Measurements from ENCODE around the gene SORL1. TPM values are rescaled to one million over a fixed set of nuclear protein-coding genes. Genes with fewer than 3 reads are reported as not detected.
"Not testable (repeated sequence)": the region's sequence is repeated elsewhere in the genome, so short reads cannot be mapped to it uniquely, and the experiment has no call there.

The SORL1 gene
- total RNA-seq, 2 donors from 2014 or later, result 26.8 to 45.5 TPM

GRCh38 chr11:121497176-121497998 is 45.3 kb downstream of the SORL1 start:
- Mint-ChIP-seq H3K27me3 (no peaks in the 10 kb centered on the region), H3K4me3 (no peak overlapping the region), H3K27ac (peak overlapping the region in 1 of 2 donors; percentile 22), H3K36me3 (peaks cover 12% of the 10 kb centered on the region), H3K9me3 (peaks cover 3% of the 10 kb centered on the region), H3K4me1 (ENCODE audit: low read depth in 2 of 2) (peaks cover 42 to 46% of the 10 kb centered on the region in 2 donors)
- no peak for DNase-seq (ENCODE audit: low spot score)
- ATAC-seq, result no peak

DNA sequence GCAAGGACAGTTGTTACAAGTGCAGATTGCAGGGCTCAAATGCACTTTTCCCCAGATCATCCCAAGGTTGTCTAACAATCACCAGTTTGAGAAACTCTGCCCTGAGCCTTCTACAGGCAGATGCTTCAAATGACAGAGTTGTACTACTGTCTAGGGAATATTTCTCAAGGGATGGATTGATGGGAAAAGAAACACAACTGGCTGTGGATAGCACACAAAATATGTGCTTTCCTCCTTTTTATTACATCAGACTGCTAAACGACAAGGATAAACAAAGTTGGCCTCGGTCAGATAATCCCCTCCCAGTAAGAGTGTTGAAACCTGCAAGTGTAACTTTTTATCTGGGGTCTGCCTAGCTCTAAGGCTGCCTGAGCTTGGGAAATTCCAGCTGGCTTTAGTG is 47.3 kb downstream of the SORL1 start:
- H3K27ac Mint-ChIP-seq, result peak overlapping the region in 1 of 2 donors; percentile 28
- H3K4me3 Mint-ChIP-seq, result no peak overlapping the region
- no peaks in the 10 kb centered on the region for H3K27me3 Mint-ChIP-seq
- peaks cover 3% of the 10 kb centered on the region for H3K9me3 Mint-ChIP-seq
- H3K36me3 Mint-ChIP-seq, result peaks cover 17% of the 10 kb centered on the region
- no peak for ATAC-seq
- peaks cover 37 to 41% of the 10 kb centered on the region in 2 donors for H3K4me1 Mint-ChIP-seq (ENCODE audit: low read depth in 2 of 2)
- DNase-seq (ENCODE audit: low spot score), result no peak

- H3K27me3 Mint-ChIP-seq, result no peaks in the 10 kb centered on the region
- H3K9me3 Mint-ChIP-seq, result peaks cover 3% of the 10 kb centered on the region
- H3K4me1 Mint-ChIP-seq (ENCODE audit: low read depth in 2 of 2), result peaks cover 29 to 34% of the 10 kb centered on the region in 2 donors
- H3K27ac Mint-ChIP-seq, result peak overlapping the region in 1 of 2 donors; percentile 28
- no peak for DNase-seq (ENCODE audit: low spot score)
- ATAC-seq, result no peak
- no peak overlapping the region for H3K4me3 Mint-ChIP-seq
- peaks cover 17% of the 10 kb centered on the region for H3K36me3 Mint-ChIP-seq
These were observed 48.2 kb downstream of the SORL1 start for GRCh38 chr11:121500275-121500674.

DNA sequence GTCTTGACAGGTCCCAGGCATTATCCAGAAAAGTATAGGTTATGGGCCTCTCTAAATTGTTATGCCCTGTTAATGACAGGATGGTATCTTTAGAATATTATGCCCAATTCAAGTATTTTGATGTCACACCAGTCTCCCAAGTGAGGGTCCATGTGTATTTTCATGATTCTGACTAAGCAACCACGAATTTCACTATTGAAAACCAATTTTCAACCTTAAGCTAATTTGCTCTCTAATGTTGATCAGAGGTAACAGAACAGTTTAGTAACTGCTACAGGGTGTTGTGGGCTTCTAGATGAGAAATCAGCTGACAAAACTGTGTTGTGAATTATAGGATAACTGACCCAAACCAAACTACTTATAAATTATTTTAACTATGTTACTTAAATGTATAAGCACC is 48.6 kb downstream of the SORL1 start:
- DNase-seq (ENCODE audit: low spot score) (no peak), ATAC-seq (no peak)
- Mint-ChIP-seq H3K36me3 (peaks cover 19% of the 10 kb centered on the region), H3K4me3 (no peak overlapping the region), H3K9me3 (peaks cover 3% of the 10 kb centered on the region), H3K27ac (no peak overlapping the region), H3K27me3 (no peaks in the 10 kb centered on the region), H3K4me1 (ENCODE audit: low read depth in 2 of 2) (peaks cover 25 to 30% of the 10 kb centered on the region in 2 donors)

DNA sequence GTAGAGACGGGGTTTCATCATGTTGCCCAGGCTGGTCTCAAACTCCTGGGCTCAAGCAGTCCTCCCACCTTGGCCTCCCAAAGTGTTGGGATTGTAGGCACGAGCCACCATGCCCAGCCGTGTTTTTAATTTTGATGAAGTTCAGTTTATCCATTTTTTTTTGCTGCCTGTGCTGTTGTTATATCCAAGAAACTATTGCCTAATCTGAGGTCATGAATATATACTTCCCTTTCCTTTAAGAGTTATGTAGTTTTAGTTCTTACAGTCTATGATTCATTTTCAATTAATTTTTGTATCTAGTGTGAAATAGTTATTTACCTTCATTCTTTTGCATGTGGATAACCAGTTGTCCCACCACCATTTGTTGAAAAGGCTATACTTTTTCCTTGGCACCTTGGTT is 50.9 kb downstream of the SORL1 start:
- no peak for DNase-seq (ENCODE audit: low spot score)
- Mint-ChIP-seq H3K27me3 (no peaks in the 10 kb centered on the region), H3K4me1 (ENCODE audit: low read depth in 2 of 2) (peaks cover 27 to 39% of the 10 kb centered on the region in 2 donors), H3K9me3 (peaks cover 9% of the 10 kb centered on the region), H3K36me3 (peaks cover 29% of the 10 kb centered on the region), H3K4me3 (no peak overlapping the region), H3K27ac (peak overlapping the region in 1 of 2 donors; percentile 51)
- no peak for ATAC-seq

DNA sequence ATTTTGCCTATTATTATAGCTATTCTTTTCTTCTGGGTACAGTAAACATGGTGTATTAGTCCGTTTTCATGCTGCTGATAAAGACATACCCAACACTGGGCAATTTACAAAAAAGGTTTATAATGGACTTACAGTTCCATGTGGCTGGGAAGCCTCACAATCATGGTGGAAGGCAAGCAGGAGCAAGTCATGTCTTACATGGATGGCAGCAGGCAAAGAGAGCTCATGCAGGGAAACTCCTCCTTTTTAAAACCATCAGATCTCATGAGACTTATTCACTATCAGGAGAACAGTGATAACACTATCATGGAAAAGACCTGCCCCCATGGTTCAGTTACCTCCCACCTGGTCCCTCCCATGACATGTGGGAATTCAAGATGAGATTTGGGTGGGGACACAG is 54.1 kb downstream of the SORL1 start:
- ATAC-seq; H3K27me3 Mint-ChIP-seq; H3K4me3 Mint-ChIP-seq; H3K9me3 Mint-ChIP-seq; DNase-seq (ENCODE audit: low spot score): not testable (repeated sequence)
- Mint-ChIP-seq H3K4me1 (ENCODE audit: low read depth in 2 of 2) (peaks cover 34 to 40% of the 10 kb centered on the region in 2 donors), H3K36me3 (peaks cover 27% of the 10 kb centered on the region), H3K27ac (peak overlapping the region in 1 of 2 donors; percentile 85)

DNA sequence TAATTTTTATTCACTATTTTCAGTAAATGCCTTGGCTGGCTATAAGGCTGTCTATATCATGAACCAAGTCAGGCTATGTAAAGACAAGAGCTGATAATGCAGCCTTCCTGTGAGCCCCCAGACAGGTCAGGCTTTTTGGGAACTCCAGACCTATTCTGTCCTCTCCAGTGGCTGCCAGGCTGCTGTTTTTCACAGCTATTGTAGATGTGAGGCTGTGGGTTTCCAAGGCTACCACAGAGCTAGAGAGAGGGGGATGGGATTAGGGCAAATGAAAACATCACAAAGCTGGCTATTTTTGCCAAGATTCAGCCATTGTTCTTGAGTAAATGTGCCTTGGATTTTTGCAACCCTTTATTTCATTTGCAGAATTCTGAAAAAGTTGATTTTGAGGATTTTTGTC is 56.3 kb downstream of the SORL1 start:
- Mint-ChIP-seq H3K27ac (peak overlapping the region; percentile 4 to 85), H3K4me3 (peak overlapping the region; percentile 8), H3K27me3 (no peaks in the 10 kb centered on the region), H3K9me3 (peaks cover 6% of the 10 kb centered on the region), H3K4me1 (ENCODE audit: low read depth in 2 of 2) (peaks cover 44 to 52% of the 10 kb centered on the region in 2 donors), H3K36me3 (peaks cover 29% of the 10 kb centered on the region)
- DNase-seq (ENCODE audit: low spot score), result no peak
- ATAC-seq, result peak; percentile 64 to 83

- H3K27me3 Mint-ChIP-seq, result no peaks in the 10 kb centered on the region
- DNase-seq (ENCODE audit: low spot score), result no peak
- H3K27ac Mint-ChIP-seq, result peak overlapping the region in 1 of 2 donors; percentile 66
- ATAC-seq, result peak; percentile 38 to 40
- H3K9me3 Mint-ChIP-seq, result peaks cover 6% of the 10 kb centered on the region
- H3K36me3 Mint-ChIP-seq, result peaks cover 27% of the 10 kb centered on the region
- H3K4me3 Mint-ChIP-seq, result no peak overlapping the region
- peaks cover 61 to 72% of the 10 kb centered on the region in 2 donors for H3K4me1 Mint-ChIP-seq (ENCODE audit: low read depth in 2 of 2)
These were observed 58.3 kb downstream of the SORL1 start for GRCh38 chr11:121510438-121510837.

DNA sequence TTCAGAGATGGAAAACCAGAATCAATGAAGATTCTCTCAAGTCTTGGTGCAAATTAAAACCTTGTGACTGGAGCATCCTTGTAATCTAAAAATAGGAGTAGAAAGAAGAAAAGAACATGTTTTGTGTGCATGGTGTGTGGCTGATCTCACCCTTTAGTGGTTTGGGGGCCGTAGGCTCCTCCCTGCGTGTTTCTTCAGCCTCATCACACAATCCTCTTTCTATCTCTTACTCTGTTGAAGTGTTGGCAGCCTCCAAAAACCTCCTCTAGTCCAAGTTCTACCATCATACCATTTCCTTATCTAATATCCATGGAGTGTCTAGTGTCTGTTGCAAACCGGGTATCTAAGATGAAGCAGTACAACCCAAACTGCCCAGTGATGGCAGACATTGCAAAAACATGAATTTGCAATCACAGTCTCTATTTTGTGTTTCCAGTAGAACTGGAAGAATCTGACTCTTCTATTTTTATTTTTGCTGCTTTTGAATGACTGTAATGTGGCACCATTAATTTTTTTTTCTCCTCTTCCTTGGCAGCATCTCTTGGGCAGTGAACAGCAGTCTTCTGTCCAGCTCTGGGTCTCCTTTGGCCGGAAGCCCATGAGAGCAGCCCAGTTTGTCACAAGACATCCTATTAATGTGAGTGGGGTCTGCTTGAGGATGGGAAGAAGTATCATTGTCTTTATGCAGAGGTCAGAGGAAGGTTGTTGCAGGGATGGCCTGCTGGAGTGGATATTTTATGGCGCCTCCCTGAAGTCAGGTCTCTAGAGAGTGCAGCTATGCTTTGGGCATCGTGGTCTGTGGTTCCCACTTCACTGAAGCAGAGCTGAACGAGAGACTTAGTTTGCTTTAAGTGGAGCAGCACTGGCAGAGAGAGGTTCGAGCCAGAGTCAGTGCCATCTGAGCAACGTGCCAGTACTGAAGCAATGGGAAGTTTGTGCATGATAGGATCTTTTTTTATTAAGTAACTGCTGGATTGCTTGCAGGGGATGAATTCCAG is 60.7 kb downstream of the SORL1 start:
- H3K9me3 Mint-ChIP-seq, result no peaks in the 10 kb centered on the region

DNA sequence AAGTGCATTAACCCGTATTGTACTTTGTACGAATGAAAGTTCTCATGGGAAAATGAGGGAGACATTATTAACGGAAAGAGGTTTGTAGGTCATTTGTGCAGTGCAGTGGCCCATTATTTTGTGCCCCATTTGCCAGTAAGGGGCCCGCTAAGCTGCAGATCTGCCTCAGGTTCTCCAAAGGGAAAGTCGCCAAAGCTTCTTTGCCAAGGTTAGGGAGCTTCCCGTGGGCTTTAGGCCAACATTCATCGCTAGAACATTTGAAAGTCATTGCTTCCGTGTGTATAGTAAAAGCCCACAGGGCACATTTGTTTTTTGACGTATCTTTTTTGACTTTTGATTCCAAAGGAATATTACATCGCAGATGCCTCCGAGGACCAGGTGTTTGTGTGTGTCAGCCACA is 61.7 kb downstream of the SORL1 start:
- Mint-ChIP-seq H3K27ac (peak overlapping the region; percentile 74 to 94), H3K4me3 (peak overlapping the region; percentile 77), H3K4me1 (ENCODE audit: low read depth in 2 of 2) (peaks cover 65 to 73% of the 10 kb centered on the region in 2 donors), H3K27me3 (no peaks in the 10 kb centered on the region), H3K36me3 (peaks cover 15% of the 10 kb centered on the region), H3K9me3 (no peaks in the 10 kb centered on the region)
- DNase-seq (ENCODE audit: low spot score) (no peak), ATAC-seq (no peak)

More for the DNA sequence above, 60.7 kb downstream of the SORL1 start:
- no peaks in the 10 kb centered on the region for H3K27me3 Mint-ChIP-seq
- H3K4me1 Mint-ChIP-seq (ENCODE audit: low read depth in 2 of 2), result peaks cover 67 to 73% of the 10 kb centered on the region in 2 donors
- ATAC-seq (no peak), DNase-seq (ENCODE audit: low spot score) (no peak)
- peaks cover 14% of the 10 kb centered on the region for H3K36me3 Mint-ChIP-seq
- peak overlapping the region; percentile 42 to 94 for H3K27ac Mint-ChIP-seq
- peak overlapping the region; percentile 77 for H3K4me3 Mint-ChIP-seq

GRCh38 chr11:121514432-121515334 is 62.6 kb downstream of the SORL1 start:
- DNase-seq (ENCODE audit: low spot score), result no peak
- Mint-ChIP-seq H3K4me1 (ENCODE audit: low read depth in 2 of 2) (peaks cover 60 to 69% of the 10 kb centered on the region in 2 donors), H3K36me3 (peaks cover 15% of the 10 kb centered on the region), H3K9me3 (no peaks in the 10 kb centered on the region), H3K27me3 (no peaks in the 10 kb centered on the region), H3K27ac (peak overlapping the region; percentile 74 to 94), H3K4me3 (peak overlapping the region; percentile 77)
- ATAC-seq, result peak; percentile 63 to 77

DNA sequence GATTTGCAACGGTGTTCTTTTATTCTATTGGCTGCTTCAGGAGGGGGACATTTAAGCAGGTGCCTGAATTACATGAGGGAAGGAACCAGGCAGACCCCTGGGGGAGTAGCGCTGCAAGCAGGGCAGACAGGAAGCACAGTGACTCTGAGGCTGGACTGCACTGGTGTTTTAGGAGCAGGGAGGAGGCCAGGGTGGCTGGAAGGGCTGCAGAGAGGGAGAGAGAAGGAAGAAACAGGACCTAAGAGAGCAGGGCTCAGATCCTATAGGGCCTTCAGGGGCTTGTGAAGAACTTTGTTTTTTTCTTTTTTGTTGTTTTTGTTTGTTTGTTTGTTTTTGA is 63.2 kb downstream of the SORL1 start:
- peak overlapping the region; percentile 74 to 94 for H3K27ac Mint-ChIP-seq
- peaks cover 62 to 72% of the 10 kb centered on the region in 2 donors for H3K4me1 Mint-ChIP-seq (ENCODE audit: low read depth in 2 of 2)
- H3K9me3 Mint-ChIP-seq, result no peaks in the 10 kb centered on the region
- no peaks in the 10 kb centered on the region for H3K27me3 Mint-ChIP-seq
- DNase-seq (ENCODE audit: low spot score) (no peak), ATAC-seq (no peak)
- peaks cover 15% of the 10 kb centered on the region for H3K36me3 Mint-ChIP-seq
- peak overlapping the region; percentile 77 for H3K4me3 Mint-ChIP-seq

- peaks cover 63 to 74% of the 10 kb centered on the region in 2 donors for H3K4me1 Mint-ChIP-seq (ENCODE audit: low read depth in 2 of 2)
- DNase-seq (ENCODE audit: low spot score) (no peak), ATAC-seq (no peak)
- peaks cover 18% of the 10 kb centered on the region for H3K36me3 Mint-ChIP-seq
- no peak overlapping the region for H3K4me3 Mint-ChIP-seq
- no peaks in the 10 kb centered on the region for H3K9me3 Mint-ChIP-seq
- H3K27me3 Mint-ChIP-seq, result no peaks in the 10 kb centered on the region
- H3K27ac Mint-ChIP-seq, result peak overlapping the region; percentile 60 to 83
These were observed 65.9 kb downstream of the SORL1 start for GRCh38 chr11:121517996-121518395.

Measured in natural killer cell treated with Interleukin-12 subunit alpha and Interleukin-12 subunit beta and Interleukin-15 and Interleukin-18, amount 100 ng/mL, for 72 hours (primary cell).